ENCODE measurements around the gene ACOT7. TPM values are rescaled to one million over a fixed set of nuclear protein-coding genes. Genes with fewer than 3 reads are reported as not detected.
A peak's percentile ranks its signal among the peaks of the same experiment; 100 is the strongest.

ACOT7 gene
- total and polyA plus RNA-seq, 2 experiments from 2014 or later, result 20.3 to 39.9 TPM

GRCh38 chr1:6241887-6242740 is 151.5 kb downstream of the ACOT7 start:
- H3K36me3 ChIP-seq (replicated peaks; ENCODE audit: insufficient read depth, low read depth), result no peaks in the 10 kb centered on the region
- H3K27ac ChIP-seq, result no peak overlapping the region
- H3K79me2 ChIP-seq, result no peaks in the 10 kb centered on the region
- TF ChIP-seq EZH2phosphoT487 (IDR thresholded peaks at IDR 0.05; ENCODE audit: low read depth, severe bottlenecking, unreplicated experiment), result peak; percentile 13
- no peak for TF ChIP-seq CTCF (IDR thresholded peaks at IDR 0.05; ENCODE audit: poor library complexity)
- TF ChIP-seq EZH2 (IDR thresholded peaks at IDR 0.05; ENCODE audit: borderline replicate concordance), result no peak
- peak; percentile 40 for DNase-seq (ENCODE audit: low spot score)
- no peaks in the 10 kb centered on the region for H3K9me2 ChIP-seq (replicated peaks; ENCODE audit: insufficient read depth)
- 0% methylated on average over 32 of the region's 99 CpGs for WGBS (ENCODE audit: low lambda C conversion rate, missing lambda C conversion rate)
- H4K20me1 ChIP-seq (ENCODE audit: insufficient read depth, poor library complexity, severe bottlenecking), result no peaks in the 10 kb centered on the region
- H2AFZ ChIP-seq, result no peak overlapping the region
- peaks cover 77% of the 10 kb centered on the region for H3K27me3 ChIP-seq
- no peaks in the 10 kb centered on the region for H3K9me3 ChIP-seq (ENCODE audit: low read depth)
- no peak overlapping the region for H3K4me3 ChIP-seq
- peak overlapping the region; percentile 73 for H3K4me2 ChIP-seq
- H3K4me1 ChIP-seq (ENCODE audit: insufficient read depth), result peaks cover 24% of the 10 kb centered on the region

GRCh38 chr1:6241107-6241886 is 152.3 kb downstream of the ACOT7 start:
- Histone ChIP-seq H3K9me3 (ENCODE audit: low read depth) (no peaks in the 10 kb centered on the region), H3K27me3 (peaks cover 69% of the 10 kb centered on the region), H3K4me1 (ENCODE audit: insufficient read depth) (peaks cover 24% of the 10 kb centered on the region), H4K20me1 (ENCODE audit: insufficient read depth, poor library complexity, severe bottlenecking) (no peaks in the 10 kb centered on the region), H2AFZ (no peak overlapping the region), H3K27ac (no peak overlapping the region), H3K9me2 (replicated peaks; ENCODE audit: insufficient read depth) (no peaks in the 10 kb centered on the region), H3K4me3 (no peak overlapping the region), H3K36me3 (replicated peaks; ENCODE audit: insufficient read depth, low read depth) (no peaks in the 10 kb centered on the region), H3K79me2 (no peaks in the 10 kb centered on the region), H3K4me2 (peak overlapping the region; percentile 73)
- TF ChIP-seq EZH2phosphoT487 (IDR thresholded peaks at IDR 0.05; ENCODE audit: low read depth, severe bottlenecking, unreplicated experiment), result no peak
- TF ChIP-seq EZH2 (IDR thresholded peaks at IDR 0.05; ENCODE audit: borderline replicate concordance), result no peak
- TF ChIP-seq CTCF (IDR thresholded peaks at IDR 0.05; ENCODE audit: poor library complexity), result no peak
- 46% methylated on average over 14 of the region's 33 CpGs for WGBS (ENCODE audit: low lambda C conversion rate, missing lambda C conversion rate)
- DNase-seq (ENCODE audit: low spot score), result no peak

GRCh38 chr1:6239950-6240768 is 153.4 kb downstream of the ACOT7 start:
- Histone ChIP-seq H3K9me2 (replicated peaks; ENCODE audit: insufficient read depth) (no peaks in the 10 kb centered on the region), H3K27me3 (peaks cover 58% of the 10 kb centered on the region), H3K4me1 (ENCODE audit: insufficient read depth) (peaks cover 16% of the 10 kb centered on the region), H3K4me3 (no peak overlapping the region), H3K79me2 (peaks cover 2% of the 10 kb centered on the region), H4K20me1 (ENCODE audit: insufficient read depth, poor library complexity, severe bottlenecking) (no peaks in the 10 kb centered on the region), H3K36me3 (replicated peaks; ENCODE audit: insufficient read depth, low read depth) (no peaks in the 10 kb centered on the region), H3K9me3 (ENCODE audit: low read depth) (no peaks in the 10 kb centered on the region), H2AFZ (no peak overlapping the region), H3K27ac (peak overlapping the region; percentile 23), H3K4me2 (no peak overlapping the region)
- peak; percentile 40 for DNase-seq (ENCODE audit: low spot score)
- TF ChIP-seq EZH2phosphoT487 (IDR thresholded peaks at IDR 0.05; ENCODE audit: low read depth, severe bottlenecking, unreplicated experiment) (no peak), CTCF (IDR thresholded peaks at IDR 0.05; ENCODE audit: poor library complexity) (no peak), EZH2 (IDR thresholded peaks at IDR 0.05; ENCODE audit: borderline replicate concordance) (no peak)
- 31% methylated on average over 17 of the region's 17 CpGs for WGBS (ENCODE audit: low lambda C conversion rate, missing lambda C conversion rate)
